HepG2 (cell line): ENCODE measurements around the gene GOSR1. TPM values are rescaled to one million over a fixed set of nuclear protein-coding genes. Genes with fewer than 3 reads are reported as not detected.
A peak's percentile ranks its signal among the peaks of the same experiment; 100 is the strongest.

ENCODE experiments used
- AKAP8 ChIP-seq: sonication (generic); formaldehyde crosslinking; IDR thresholded peaks from 2 replicates; pipeline ENCODE4 v1.5.1; 2020; ENCODE audit warnings: mild to moderate bottlenecking, missing genetic modification reagents
- ARHGAP35 ChIP-seq: sonication (generic); formaldehyde crosslinking; IDR thresholded peaks from 2 replicates; pipeline ENCODE4 v1.9.0; 2022; ENCODE audit warnings: mild to moderate bottlenecking, inconsistent platforms, moderate library complexity, missing genetic modification reagents, borderline replicate concordance
- BORCS8-MEF2B ChIP-seq: sonication (generic); formaldehyde crosslinking; IDR thresholded peaks from 2 replicates; pipeline ENCODE4 v1.8.0; 2022; ENCODE audit warnings: mild to moderate bottlenecking, missing genetic modification reagents
- FOXJ3 ChIP-seq: sonication (generic); formaldehyde crosslinking; IDR thresholded peaks from 2 replicates; pipeline ENCODE4 v1.4.0; 2020; ENCODE audit warnings: missing genetic modification reagents, mild to moderate bottlenecking, borderline replicate concordance
- IRF2 ChIP-seq: IDR thresholded peaks from 2 replicates; pipeline ENCODE4 v1.6.1; 2018; ENCODE audit warnings: missing genetic modification reagents, missing compliant biosample characterization
- IRX3 ChIP-seq: sonication (generic); formaldehyde crosslinking; IDR thresholded peaks from 2 replicates; pipeline ENCODE4 v1.8.1; 2023; ENCODE audit warnings: mild to moderate bottlenecking, low read depth, missing genetic modification reagents, borderline replicate concordance
- KLF16 ChIP-seq, 2 experiments: sonication (generic) in 1 of 2; formaldehyde crosslinking in 1 of 2; IDR thresholded peaks; 2 replicates each; pipeline versions ENCODE4 v1.6.1 to v1.8.0; 2016 to 2023; ENCODE audit warnings: missing genetic modification reagents in 2 of 2, missing compliant biosample characterization in 1 of 2
- NFKB2 ChIP-seq: sonication (generic); formaldehyde crosslinking; IDR thresholded peaks from 2 replicates; pipeline ENCODE4 v1.4.0; 2020; ENCODE audit warnings: missing genetic modification reagents, borderline replicate concordance
- NKX3-1 ChIP-seq: sonication (generic); formaldehyde crosslinking; IDR thresholded peaks from 2 replicates; pipeline ENCODE4 v1.5.0; 2020; ENCODE audit warnings: missing genetic modification reagents
- PRMT3 ChIP-seq: sonication (generic); formaldehyde crosslinking; IDR thresholded peaks from 2 replicates; pipeline ENCODE4 v1.8.1; 2022; ENCODE audit warnings: low read depth, mild to moderate bottlenecking, moderate library complexity, missing genetic modification reagents, borderline replicate concordance
- RBM22 ChIP-seq: fragments of 200-400 bp; formaldehyde crosslinking; optimal IDR thresholded peaks from 2 replicates; pipeline ENCODE3; 2017; ENCODE audit warnings: mild to moderate bottlenecking, low read length, moderate library complexity
- ZFP36L2 ChIP-seq: sonication (generic); formaldehyde crosslinking; IDR thresholded peaks from 2 replicates; pipeline ENCODE4 v1.4.0; 2020; ENCODE audit warnings: missing genetic modification reagents
- ZNF205 ChIP-seq: IDR thresholded peaks from 2 replicates; pipeline ENCODE4 v1.6.1; 2018; ENCODE audit warnings: missing biosample characterization, missing genetic modification reagents
- ZNF207 ChIP-seq: fragments of 450-650 bp; IDR thresholded peaks from 2 replicates; pipeline ENCODE4 v1.6.1; 2016; ENCODE audit warnings: antibody characterized with exemption, borderline replicate concordance
- ZNF614 ChIP-seq: IDR thresholded peaks from 2 replicates; pipeline ENCODE4 v1.6.1; 2018; ENCODE audit warnings: missing biosample characterization, missing genetic modification reagents, inconsistent platforms, borderline replicate concordance
- ZNF709 ChIP-seq: sonication (generic); formaldehyde crosslinking; IDR thresholded peaks from 2 replicates; pipeline ENCODE4 v1.5.0; 2020; ENCODE audit warnings: mild to moderate bottlenecking, missing genetic modification reagents
- polyA plus RNA-seq, 8 experiments: library from polyadenylated mRNA; depleted of rRNA in 3 of 8; stranded (reverse) in 7 of 8; unstranded in 1 of 8; fragments of >200 nt; fragmentation: Illumina TruSeq in 4 of 8; extraction: Trizol in 4 of 8; gene quantifications; 2 replicates each; pipeline versions ENCODE4 v1.2.1 to v1.2.3, GENCODE V29; 2011 to 2016; ENCODE audit warnings: low read depth in 4 of 8, missing spikeins in 1 of 8, mixed read lengths in 1 of 8; ENCODE audit not compliant: insufficient read depth in 1 of 8
- total RNA-seq, 5 experiments: library from RNA; depleted of rRNA; stranded (reverse); fragments of >200 nt; fragmentation: Illumina TruSeq; extraction: Trizol; gene quantifications; 2 replicates each; pipeline ENCODE4 v1.2.3, GENCODE V29; 2016; ENCODE audit warnings: low read depth in 1 of 5
- TF ChIP-seq, protein P1 (sequence below): IDR thresholded peaks from 2 replicates; pipeline ENCODE4 v1.6.1; 2016; ENCODE audit warnings: low read depth
- TF ChIP-seq, protein P2 (sequence below): IDR thresholded peaks from 2 replicates; pipeline ENCODE4 v1.6.1; 2016
- TF ChIP-seq, protein P3 (sequence below): sonication (generic); formaldehyde crosslinking; conservative IDR thresholded peaks from 2 replicates; pipeline ENCODE4 v1.5.0; 2020; ENCODE audit warnings: missing genetic modification reagents
- TF ChIP-seq, protein P4 (sequence below): sonication (generic); formaldehyde crosslinking; IDR thresholded peaks from 2 replicates; pipeline ENCODE4 v1.5.0; 2020; ENCODE audit warnings: missing genetic modification reagents
- TF ChIP-seq, protein P5 (sequence below), 2 experiments: sonication (generic) in 1 of 2; formaldehyde crosslinking in 1 of 2; IDR thresholded peaks; 2 replicates each; pipeline versions ENCODE4 v1.5.1 to v1.6.1; 2011 to 2020; ENCODE audit warnings: borderline replicate concordance in 1 of 2, low read depth in 1 of 2, low read length in 1 of 2, mild to moderate bottlenecking in 1 of 2, missing genetic modification reagents in 1 of 2, moderate library complexity in 1 of 2

Gene GOSR1
- total and polyA plus RNA-seq, 2 of the 13 experiments (the other 11 are each of a cell fraction or from before 2014, with no cell fraction given) = 15.8 to 37.0 TPM

DNA sequence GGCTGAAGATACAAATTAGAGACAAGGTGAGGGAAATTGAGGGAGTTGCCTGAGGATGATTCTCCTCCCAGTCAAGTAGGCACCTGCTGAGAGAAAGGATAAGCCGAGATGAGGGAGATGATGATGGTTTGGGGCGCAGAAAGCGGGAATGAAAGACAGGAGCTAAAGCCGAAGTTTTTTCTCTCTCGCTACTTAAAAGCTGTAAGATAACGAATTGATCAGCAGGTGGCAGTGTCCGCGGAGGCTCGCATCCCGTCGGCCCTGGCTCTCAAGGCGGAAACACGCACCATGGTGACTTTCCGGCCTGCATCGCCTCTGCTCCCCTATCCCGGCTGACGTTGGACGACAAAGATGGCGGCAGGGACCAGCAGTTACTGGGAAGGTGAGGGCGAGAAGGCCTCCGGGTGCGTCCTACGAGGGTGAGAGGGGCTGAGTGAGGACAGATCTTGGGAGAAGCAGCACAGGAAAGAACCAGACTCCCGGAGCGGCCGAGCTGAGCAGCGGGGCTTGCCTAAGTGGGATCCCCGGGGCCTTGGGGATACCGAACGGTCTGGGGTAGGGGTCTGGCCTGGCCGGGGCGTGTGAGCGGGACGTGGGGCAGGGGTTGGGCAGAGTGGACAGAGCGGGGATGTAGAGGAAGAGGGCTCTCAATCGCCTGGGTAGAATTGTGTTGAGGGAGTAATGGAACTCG is at the start of gene GOSR1 (continued):
- TF ChIP-seq, protein P1, sequence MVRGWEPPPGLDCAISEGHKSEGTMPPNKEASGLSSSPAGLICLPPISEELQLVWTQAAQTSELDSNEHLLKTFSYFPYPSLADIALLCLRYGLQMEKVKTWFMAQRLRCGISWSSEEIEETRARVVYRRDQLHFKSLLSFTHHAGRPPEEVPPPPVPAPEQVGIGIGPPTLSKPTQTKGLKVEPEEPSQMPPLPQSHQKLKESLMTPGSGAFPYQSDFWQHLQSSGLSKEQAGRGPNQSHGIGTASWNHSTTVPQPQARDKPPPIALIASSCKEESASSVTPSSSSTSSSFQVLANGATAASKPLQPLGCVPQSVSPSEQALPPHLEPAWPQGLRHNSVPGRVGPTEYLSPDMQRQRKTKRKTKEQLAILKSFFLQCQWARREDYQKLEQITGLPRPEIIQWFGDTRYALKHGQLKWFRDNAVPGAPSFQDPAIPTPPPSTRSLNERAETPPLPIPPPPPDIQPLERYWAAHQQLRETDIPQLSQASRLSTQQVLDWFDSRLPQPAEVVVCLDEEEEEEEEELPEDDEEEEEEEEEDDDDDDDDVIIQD (CRISPR knock-in tag) = peak; percentile 79
- TF ChIP-seq ZFP36L2 (CRISPR knock-in tag) (no peak; the same call in 1 of the 2 replicates), FOXJ3 (CRISPR knock-in tag) (peak; percentile 68; the same call in 1 of the 2 replicates), NKX3-1 (peak; percentile 85), AKAP8 (CRISPR knock-in tag) (no peak), IRF2 (CRISPR knock-in tag) (peak; percentile 94), ARHGAP35 (peak; percentile 58; the same call in 1 of the 2 replicates), KLF16 (CRISPR knock-in tag; IDR thresholded peaks at IDR 0.05) (peak in 1 of 2 experiments; percentile 83; a peak in 2 of 4 replicates), NFKB2 (CRISPR knock-in tag) (peak; percentile 96), ZNF207 (no peak), PRMT3 (no peak), ZNF709 (no peak; the same call in 1 of the 2 replicates), BORCS8-MEF2B (CRISPR knock-in tag) (peak; percentile 93), IRX3 (CRISPR knock-in tag) (no peak; the same call in 1 of the 2 replicates), RBM22 (no peak), ZNF614 (CRISPR knock-in tag) (peak; percentile 91; the same call in 1 of the 2 replicates), ZNF205 (CRISPR knock-in tag) (no peak)
- TF ChIP-seq, protein P2, sequence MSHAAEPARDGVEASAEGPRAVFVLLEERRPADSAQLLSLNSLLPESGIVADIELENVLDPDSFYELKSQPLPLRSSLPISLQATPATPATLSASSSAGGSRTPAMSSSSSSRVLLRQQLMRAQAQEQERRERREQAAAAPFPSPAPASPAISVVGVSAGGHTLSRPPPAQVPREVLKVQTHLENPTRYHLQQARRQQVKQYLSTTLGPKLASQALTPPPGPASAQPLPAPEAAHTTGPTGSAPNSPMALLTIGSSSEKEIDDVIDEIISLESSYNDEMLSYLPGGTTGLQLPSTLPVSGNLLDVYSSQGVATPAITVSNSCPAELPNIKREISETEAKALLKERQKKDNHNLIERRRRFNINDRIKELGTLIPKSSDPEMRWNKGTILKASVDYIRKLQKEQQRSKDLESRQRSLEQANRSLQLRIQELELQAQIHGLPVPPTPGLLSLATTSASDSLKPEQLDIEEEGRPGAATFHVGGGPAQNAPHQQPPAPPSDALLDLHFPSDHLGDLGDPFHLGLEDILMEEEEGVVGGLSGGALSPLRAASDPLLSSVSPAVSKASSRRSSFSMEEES (CRISPR knock-in tag) = peak; percentile 59; the same call in 1 of the 2 replicates
- TF ChIP-seq, protein P3, sequence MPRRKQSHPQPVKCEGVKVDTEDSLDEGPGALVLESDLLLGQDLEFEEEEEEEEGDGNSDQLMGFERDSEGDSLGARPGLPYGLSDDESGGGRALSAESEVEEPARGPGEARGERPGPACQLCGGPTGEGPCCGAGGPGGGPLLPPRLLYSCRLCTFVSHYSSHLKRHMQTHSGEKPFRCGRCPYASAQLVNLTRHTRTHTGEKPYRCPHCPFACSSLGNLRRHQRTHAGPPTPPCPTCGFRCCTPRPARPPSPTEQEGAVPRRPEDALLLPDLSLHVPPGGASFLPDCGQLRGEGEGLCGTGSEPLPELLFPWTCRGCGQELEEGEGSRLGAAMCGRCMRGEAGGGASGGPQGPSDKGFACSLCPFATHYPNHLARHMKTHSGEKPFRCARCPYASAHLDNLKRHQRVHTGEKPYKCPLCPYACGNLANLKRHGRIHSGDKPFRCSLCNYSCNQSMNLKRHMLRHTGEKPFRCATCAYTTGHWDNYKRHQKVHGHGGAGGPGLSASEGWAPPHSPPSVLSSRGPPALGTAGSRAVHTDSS (CRISPR knock-in tag) = no peak
- TF ChIP-seq, protein P4, sequence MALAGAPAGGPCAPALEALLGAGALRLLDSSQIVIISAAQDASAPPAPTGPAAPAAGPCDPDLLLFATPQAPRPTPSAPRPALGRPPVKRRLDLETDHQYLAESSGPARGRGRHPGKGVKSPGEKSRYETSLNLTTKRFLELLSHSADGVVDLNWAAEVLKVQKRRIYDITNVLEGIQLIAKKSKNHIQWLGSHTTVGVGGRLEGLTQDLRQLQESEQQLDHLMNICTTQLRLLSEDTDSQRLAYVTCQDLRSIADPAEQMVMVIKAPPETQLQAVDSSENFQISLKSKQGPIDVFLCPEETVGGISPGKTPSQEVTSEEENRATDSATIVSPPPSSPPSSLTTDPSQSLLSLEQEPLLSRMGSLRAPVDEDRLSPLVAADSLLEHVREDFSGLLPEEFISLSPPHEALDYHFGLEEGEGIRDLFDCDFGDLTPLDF (CRISPR knock-in tag) = peak; percentile 64
- TF ChIP-seq, protein P5, sequence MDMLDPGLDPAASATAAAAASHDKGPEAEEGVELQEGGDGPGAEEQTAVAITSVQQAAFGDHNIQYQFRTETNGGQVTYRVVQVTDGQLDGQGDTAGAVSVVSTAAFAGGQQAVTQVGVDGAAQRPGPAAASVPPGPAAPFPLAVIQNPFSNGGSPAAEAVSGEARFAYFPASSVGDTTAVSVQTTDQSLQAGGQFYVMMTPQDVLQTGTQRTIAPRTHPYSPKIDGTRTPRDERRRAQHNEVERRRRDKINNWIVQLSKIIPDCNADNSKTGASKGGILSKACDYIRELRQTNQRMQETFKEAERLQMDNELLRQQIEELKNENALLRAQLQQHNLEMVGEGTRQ (IDR thresholded peaks at IDR 0.05; ENCODE audit: low read depth, low read length) = no peak
- TF ChIP-seq, protein P5 (CRISPR knock-in tag; IDR thresholded peaks at IDR 0.05; ENCODE audit: borderline replicate concordance) = no peak
